Gastrocnemius medialis (tissue), 4 donors: Measurements from ENCODE around the gene TMUB1.

Experiments used
- CTCF ChIP-seq, 5 experiments: fragments of 450-650 bp in 3 of 5; fragments of 200-600 bp in 2 of 5; sonication (generic) in 2 of 5; IDR thresholded peaks in 4 of 5; conservative IDR thresholded peaks in 1 of 5; 1 replicate in 4 of 5; 2 replicates in 1 of 5; pipeline ENCODE4 v1.5.1; 2016 to 2019; ENCODE audit warnings: antibody characterized with exemption in 5 of 5, mild to moderate bottlenecking in 3 of 5, moderate library complexity in 3 of 5
- POLR2A ChIP-seq, 2 donors: fragments of 450-650 bp; IDR thresholded peaks; one replicate each; pipeline ENCODE4 v1.6.1; 2017; ENCODE audit warnings: antibody characterized with exemption in 2 of 2, mild to moderate bottlenecking in 2 of 2, moderate library complexity in 2 of 2

DNA sequence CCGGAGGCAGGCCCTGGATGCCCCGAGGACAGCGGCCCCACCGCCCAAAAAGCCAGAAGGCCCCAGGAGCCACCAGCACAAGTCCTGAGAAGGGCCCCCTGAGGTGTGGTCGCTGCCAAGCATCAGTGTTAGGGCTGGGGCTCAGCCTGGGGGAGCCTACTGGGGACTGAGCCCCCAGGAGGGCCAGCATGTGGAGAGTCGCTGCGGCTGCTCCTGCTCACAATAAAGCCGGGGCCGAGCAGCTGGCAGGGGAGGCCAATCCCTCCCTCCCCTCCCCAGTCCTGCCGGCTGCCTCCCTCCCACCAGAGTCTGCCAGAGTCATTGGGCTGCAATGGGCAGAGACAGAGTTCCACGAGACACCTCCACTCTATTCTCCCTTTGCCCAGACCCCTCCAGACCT, 38.0 kb downstream of the TMUB1 start:
- TF ChIP-seq CTCF (IDR thresholded peaks at IDR 0.05 in 4 of 5, conservative IDR thresholded peaks at IDR 0.05 in 1 of 5): no peak
- TF ChIP-seq POLR2A (IDR thresholded peaks at IDR 0.05): no peak
